SKM-1 treated with dmso at 0.1 percent for 144 hours (cell line): ENCODE data around the gene CCNY.
"Not testable (repeated sequence)": the region's sequence is repeated elsewhere in the genome, so short reads cannot be mapped to it uniquely, and the experiment has no call there.

ENCODE experiments used
- DNase-seq: peaks from one replicate; lab custom pipeline; 2025; ENCODE audit not compliant: unreplicated experiment; lab: John Stamatoyannopoulos, UW

The CCNY gene

GRCh38 chr10:35507519-35508109, 171.3 kb downstream of the CCNY start:
- DNase-seq: no peak

- no peak for DNase-seq
Measured at GRCh38 chr10:35508647-35509046, 172.3 kb downstream of the CCNY start.

GRCh38 chr10:35510891-35511290, 174.6 kb downstream of the CCNY start:
- DNase-seq: no peak

DNA sequence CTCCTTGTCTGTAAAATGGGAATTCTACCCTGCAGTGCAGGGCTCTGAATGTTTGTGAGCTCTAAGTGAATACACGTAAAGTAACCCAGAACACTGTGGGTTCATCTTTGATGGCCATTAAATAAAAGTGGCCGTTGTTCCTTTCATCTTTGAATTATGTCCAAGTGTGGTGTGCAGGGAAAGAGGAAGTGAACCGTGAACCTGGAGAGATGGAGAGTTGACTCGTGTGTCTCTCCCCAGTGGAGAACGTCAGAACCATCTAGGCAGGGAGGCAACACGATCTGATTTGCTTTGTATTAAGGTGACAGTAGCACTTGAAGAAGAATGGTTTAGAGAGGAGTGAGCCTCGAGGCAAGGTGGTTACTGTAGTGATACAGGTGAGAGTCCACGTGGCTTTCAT, 175.3 kb downstream of the CCNY start:
- no peak for DNase-seq

GRCh38 chr10:35516102-35516670, 179.9 kb downstream of the CCNY start:
- no peak for DNase-seq

DNA sequence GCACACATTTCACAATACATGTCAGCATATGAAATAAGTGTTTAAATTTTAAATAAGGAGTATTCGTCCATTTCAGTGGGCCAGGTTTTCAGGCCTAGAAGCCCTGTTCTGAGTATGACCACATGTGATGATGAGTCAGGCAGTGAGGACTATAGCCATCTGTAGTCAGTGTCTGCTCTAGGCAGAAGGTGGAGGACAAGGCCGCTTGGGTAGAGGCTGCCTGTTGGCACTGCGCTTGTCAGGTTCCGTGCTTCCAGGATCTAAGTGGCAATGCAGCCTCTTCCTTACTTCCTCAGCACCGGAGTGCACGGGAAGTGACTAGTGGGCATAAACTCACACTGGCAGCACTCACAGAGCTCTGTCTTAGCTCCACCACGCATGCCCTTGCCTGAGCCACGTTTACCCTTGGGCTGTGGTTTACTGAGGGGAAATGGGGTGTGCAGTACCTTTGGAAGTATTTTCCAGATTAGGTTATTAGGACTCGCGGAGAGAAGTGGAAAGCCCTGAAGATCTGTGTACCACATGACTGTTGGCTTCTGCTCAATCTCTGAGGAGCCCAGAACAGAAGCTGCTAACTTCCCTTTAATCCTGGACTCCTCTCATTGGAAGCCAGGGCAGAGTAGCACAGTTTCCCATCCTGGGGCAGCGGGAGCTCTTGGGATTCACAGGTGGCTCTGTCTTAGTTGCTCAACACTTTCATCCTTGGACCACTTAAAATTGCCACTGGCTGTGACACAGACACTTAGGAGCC, 181.3 kb downstream of the CCNY start:
- no peak for DNase-seq

- DNase-seq: not testable (repeated sequence)
Measured at GRCh38 chr10:35518187-35518586, 181.9 kb downstream of the CCNY start.

GRCh38 chr10:35520996-35521395, 184.7 kb downstream of the CCNY start:
- DNase-seq: no peak

- DNase-seq: no peak
Measured at GRCh38 chr10:35523670-35524225, 187.4 kb downstream of the CCNY start.

DNA sequence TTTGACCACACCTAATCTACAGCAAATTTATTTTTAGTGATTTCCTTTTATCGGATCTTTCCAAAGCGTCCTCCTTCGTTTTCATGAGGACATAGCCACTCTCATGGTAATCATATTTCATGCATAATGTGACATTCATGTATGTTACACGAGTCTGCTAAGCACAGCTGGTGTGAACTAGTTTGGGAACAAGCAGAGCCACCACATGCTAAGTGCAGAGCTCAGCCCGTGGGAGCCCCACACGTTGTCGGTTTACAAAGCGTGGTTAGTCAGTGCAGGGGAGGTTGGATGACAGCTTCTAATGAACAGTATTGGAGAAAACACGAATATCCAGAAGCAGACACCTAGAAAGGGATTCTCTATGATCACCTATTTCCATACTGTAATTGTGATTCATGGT, 190.4 kb downstream of the CCNY start:
- DNase-seq: no peak

DNA sequence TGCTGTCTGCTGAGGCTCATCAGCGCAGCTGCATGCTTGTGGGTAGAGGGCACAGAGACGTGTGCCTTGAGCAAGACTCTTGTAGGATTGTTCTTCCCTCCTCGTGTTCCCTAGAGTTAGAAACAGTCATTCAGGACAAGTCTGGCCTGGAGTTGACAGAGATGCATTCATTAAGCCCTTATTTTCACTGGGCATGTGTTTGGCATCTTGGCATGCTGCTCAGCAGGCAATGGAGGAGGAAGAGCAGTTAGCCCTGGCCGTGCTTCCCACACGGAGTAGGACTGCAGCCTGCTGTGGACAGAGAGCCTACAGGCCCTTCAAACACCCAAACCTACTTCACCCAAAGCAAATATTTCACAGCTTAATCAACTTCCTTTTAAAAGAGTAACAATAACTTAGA, 195.8 kb downstream of the CCNY start:
- no peak for DNase-seq

- no peak for DNase-seq
Measured at GRCh38 chr10:35533565-35533964, 197.3 kb downstream of the CCNY start.

DNA sequence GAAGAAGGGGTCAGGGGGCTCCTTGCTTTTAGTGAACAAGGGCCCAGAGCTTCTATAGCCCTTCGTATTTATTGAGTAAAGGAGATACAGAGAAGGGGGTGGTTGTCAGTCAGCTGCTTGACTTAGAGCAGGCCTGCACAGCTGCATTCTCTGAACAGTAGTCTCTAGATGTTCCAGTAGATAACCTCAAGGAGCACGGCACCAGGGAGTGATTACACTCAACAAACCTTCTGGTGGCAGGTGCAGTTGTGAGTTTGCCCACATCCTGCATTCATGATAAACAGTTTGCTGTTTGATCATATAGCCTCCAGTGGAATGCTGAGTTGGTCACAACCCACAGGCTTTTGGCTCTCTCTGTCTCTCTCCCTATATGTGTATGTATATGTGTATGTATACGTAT, 198.8 kb downstream of the CCNY start:
- no peak for DNase-seq

- no peak for DNase-seq
Measured at GRCh38 chr10:35536789-35537188, 200.5 kb downstream of the CCNY start.

GRCh38 chr10:35537925-35538324, 201.6 kb downstream of the CCNY start:
- not testable (repeated sequence) for DNase-seq

DNA sequence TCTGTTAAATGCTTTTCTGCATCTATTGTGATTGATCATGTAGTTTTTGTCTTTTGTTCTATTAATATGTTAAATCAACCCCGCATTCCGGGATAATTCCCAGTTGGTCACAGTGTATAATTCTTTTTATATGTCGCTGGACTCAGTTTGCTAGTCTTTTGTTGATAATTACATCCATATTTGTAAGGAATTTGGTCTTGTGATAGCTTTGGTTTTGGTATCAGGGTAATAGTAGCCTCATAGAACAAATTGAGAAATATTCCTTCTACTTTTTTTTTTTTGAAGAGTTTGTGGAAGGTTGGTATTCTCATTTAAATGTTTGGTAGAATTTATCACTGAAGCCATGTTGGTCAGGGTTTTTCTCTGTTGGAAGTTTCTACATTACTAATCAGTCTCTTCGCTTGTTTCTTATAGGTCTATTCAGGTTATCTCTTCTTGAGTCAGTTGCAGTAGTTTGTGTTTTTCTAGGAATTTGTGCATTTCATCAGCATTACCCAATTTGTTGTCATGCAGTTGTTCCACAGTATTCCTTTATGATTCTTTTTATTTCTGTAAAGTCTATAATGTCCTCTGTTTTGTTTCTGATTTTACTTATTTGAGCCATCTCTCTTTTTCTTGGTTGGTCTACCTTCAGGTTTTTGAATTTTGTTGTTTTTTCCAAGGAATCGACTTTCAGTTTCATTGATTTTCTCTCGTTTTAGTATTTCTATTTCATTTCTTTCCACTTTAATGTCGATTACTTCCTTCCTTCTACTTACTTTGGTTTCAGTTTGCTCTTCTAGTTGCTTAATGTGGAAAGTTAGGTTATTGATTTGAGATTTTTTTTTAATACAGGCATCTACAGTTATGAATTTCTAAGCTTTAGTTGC, 204.2 kb downstream of the CCNY start:
- no peak for DNase-seq

DNA sequence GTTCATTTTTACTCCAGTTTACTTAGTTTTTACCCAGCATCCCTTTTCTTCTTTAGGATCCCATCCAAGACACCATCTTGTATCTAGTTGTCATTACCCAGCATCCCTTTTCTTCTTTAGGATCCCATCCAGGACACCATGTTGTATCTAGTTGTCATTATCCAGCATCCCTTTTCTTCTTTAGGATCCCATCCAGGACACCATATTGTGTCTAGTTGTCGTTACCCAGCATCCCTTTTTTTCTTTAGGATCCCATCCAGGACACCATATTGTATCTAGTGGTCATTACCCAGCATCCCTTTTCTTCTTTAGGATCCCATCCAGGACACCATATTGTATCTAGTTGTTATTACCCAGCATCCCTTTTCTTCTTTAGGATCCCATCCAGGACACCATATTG, 205.4 kb downstream of the CCNY start:
- DNase-seq: no peak

- no peak for DNase-seq
Measured at GRCh38 chr10:35542303-35542702, 206.0 kb downstream of the CCNY start.

DNA sequence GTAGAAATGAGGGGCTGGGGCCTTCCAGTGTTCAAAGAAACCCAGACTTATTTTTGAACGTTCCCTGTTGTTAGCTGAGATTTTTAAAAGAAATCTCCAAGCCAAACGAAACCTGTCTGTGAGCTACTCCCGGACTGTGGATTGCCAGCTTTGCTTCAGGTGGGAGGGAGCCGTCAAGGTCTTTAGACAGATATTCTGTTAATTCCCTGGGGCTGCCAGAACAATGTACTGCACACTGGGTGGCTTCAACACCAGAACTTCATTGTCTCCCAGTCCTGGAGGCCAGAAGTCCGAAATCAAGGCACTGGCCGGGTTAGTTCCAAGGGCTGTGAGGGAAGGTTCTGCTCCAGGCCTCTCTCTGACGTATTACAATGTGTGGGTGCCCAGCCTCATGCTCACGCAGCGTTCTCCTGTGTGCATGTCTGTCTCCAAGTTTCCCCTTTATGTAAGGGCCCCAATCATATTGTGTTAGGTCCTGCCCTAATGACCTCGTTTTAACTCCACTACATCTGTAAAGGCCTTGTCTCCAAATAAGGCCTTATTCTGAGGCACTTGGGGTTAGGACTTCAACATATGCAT, 208.9 kb downstream of the CCNY start:
- no peak for DNase-seq

- DNase-seq: no peak
Measured at GRCh38 chr10:35545878-35546590, 209.7 kb downstream of the CCNY start.
